Right forelimb (tissue), 1 donor: ENCODE results near the gene TFCP2L1.
"Not testable (repeated sequence)": the region's sequence is repeated elsewhere in the genome, so short reads cannot be mapped to it uniquely, and the experiment has no call there.

ENCODE experiments used
- DNase-seq: peaks from one replicate; pipeline ENCODE4 v3.0.0-alpha.2; 2018

The TFCP2L1 gene, protein sequence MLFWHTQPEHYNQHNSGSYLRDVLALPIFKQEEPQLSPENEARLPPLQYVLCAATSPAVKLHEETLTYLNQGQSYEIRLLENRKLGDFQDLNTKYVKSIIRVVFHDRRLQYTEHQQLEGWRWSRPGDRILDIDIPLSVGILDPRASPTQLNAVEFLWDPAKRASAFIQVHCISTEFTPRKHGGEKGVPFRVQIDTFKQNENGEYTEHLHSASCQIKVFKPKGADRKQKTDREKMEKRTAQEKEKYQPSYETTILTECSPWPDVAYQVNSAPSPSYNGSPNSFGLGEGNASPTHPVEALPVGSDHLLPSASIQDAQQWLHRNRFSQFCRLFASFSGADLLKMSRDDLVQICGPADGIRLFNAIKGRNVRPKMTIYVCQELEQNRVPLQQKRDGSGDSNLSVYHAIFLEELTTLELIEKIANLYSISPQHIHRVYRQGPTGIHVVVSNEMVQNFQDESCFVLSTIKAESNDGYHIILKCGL

GRCh38 chr2:121284463-121285449 is at the start of gene TFCP2L1:
TSS of gene TFCP2L1 (minus strand) at chr2:121285202. CDS start at chr2:121285109, 93 bp downstream.
- DNase-seq = no peak

DNA sequence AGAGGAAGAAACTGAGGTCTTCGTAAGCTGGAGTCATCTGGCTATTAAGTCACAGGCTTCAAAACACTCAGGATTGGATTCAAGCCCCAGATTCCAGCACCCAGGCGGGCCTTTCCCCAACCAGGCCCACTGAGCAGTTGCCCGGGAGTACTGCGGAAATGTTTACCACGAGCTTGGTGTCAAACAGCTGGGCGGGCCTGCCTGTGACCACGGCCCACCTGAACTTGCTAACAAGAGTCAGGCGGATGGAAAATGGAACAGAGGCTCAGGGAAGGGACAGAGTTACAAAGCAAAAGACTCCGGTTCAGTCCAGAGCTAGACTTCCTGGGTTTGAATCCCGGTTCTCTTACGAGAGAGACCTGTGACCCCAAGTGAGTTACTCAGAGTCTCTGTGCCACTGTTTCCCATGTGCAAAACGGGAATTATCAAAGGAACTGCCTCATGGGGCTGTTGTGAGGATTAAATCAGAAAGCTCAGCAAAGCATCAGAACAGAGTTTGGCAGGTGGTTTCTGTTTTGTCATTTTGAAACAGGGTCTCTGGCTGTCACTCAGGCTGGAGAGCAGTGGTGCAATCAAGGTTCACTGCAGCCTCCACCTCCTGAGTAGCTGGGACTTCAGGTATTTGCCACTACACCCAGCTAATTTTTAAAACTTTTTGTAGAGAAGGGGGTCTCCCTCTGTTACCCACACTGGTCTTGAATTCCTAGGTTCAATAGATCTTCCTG is 49.0 kb upstream of the TFCP2L1 start:
- DNase-seq = no peak

DNA sequence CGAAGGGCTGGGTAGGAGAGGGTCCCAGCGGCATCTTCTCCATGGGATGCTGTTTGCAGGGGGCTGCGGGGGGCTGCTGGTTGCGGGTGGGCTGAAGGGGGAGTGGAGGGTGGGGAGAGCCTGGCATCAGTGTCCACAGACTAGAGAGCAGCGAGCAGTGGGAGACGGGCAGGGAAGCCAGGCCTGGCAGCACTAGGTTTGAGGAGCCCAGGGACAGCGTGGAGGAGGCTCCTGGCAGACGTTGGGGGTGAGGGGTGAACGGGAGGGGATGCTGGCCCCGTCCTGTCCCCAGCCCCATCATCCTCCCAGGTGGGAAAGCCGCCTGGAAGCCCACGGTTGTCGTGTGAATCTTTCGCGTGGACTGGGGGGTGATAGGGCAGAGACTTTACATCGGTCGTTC is 48.2 kb upstream of the TFCP2L1 start:
- DNase-seq = no peak

DNA sequence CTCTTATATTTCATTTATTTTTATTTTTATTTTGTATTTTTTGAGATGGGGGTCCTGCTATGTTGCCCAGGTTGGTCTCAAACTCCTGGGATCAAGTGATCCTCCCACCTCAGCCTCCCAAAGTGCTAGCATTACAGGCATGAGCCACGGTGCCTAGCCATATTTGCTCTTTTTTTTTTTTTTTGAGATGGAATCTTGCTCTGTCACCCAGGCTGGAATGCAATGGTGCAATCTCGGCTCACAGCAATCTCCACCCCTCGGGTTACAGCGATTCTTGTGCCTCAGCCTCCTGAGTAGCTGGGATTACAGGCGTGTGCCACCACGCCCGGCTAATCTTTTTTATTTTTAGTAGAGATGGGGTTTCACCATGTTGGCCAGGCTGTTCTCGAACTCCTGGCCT is 46.3 kb upstream of the TFCP2L1 start:
- DNase-seq = not testable (repeated sequence)

DNA sequence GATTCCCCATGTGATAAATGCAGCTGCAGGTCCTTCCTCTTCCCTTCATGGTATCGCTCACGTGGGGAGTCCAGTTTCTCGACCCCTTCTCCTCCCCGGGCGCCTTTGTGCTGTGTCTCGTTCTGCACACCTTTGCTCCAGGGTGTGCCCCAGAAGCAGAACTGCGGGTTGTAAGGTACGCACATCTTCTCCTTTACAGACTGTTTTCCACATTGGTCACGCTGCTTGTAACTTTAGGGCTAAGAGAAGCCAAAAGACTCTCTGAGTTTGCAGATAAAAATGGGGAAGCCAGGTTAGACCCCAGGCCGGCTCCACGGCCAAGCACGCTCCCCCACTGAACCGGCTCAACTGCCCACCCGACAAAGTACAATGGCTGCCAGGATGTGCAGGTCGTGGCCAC is 45.9 kb upstream of the TFCP2L1 start:
- DNase-seq = no peak

- no peak for DNase-seq
Measured at GRCh38 chr2:121329786-121330185, 44.8 kb upstream of the TFCP2L1 start.

GRCh38 chr2:121326628-121327027 is 41.6 kb upstream of the TFCP2L1 start:
- no peak for DNase-seq

GRCh38 chr2:121324601-121325000 is 39.6 kb upstream of the TFCP2L1 start:
- DNase-seq = no peak

- DNase-seq = no peak
Measured at GRCh38 chr2:121321476-121321875, 36.5 kb upstream of the TFCP2L1 start.

GRCh38 chr2:121319941-121320340 is 34.9 kb upstream of the TFCP2L1 start:
- no peak for DNase-seq

DNA sequence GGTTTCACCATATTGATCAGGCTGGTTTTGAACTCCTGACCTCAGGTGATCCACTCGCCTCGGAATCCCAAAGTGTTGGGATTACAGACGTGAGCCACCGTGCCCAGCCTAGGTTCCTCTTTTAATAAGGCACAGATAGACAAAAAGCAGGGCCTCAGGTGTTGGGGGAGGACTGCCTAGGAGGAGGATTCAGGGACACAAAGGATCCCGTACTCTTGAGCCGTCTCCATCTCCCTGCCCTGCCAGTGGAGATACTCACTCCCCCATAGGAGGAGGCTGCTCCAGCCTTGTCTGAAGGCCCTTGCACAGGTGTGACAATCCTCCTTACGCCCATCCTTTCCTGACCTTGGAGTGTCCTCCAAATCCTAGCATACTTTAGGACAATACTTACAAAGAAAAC is 32.0 kb upstream of the TFCP2L1 start:
- DNase-seq = no peak

GRCh38 chr2:121313701-121314100 is 28.7 kb upstream of the TFCP2L1 start:
- DNase-seq = not testable (repeated sequence)

- no peak for DNase-seq
Measured at GRCh38 chr2:121309801-121310200, 24.8 kb upstream of the TFCP2L1 start.

- DNase-seq = no peak
Measured at GRCh38 chr2:121309323-121309722, 24.3 kb upstream of the TFCP2L1 start.

- DNase-seq = no peak
Measured at GRCh38 chr2:121307048-121307447, 22.0 kb upstream of the TFCP2L1 start.

DNA sequence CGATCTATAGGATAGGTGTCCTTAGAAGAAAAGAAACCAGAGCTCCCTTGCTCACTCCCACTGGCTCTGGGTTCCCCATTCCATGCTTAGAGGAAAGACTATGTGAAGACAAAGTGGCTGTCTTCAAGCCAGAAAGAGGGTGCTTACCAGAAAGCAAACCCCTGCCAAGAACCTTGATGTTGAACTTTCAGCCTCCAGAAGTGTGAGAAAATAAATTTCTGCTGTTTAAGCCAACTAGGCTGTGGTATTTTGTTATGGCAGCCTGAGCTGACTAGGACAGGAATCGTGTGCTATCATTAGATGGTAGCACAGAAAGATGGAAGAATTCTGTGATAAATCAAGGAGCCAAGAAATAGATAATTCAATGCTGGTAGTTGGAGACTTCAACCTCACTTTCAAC is 19.9 kb upstream of the TFCP2L1 start:
- DNase-seq = no peak

DNA sequence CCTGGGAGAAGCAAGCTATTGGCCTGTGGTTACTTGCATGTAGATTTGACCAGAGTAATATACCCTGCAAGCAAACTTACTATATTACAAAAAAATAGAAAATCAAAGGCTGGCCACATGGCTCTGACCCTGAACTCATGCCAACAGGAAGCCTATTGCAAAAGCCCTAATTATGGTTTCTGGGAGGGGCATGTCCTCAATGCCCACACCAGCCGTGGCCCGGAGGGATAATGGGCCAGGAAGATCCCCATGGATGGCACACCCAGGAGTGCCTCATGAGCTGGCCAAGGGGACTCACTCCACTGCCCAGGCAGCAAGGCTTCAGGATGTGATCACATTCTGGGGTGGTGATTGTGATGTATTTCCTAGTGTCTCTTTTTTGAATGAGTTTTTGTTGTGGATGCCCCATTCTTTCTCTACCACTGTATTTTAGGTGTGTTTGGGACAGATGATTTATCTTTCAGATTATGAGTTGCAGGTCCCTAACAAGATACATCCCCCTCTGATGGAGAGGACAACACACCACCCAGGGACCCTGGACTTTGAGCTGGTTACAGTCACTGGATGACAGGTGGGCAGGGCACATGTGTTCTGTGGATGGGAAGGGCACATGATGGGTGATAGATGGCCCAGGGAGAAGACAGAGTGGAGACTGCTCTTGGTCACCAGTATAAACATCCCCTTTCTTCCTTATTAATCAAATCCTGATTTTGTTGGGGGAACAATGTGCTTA is 18.7 kb upstream of the TFCP2L1 start:
- DNase-seq = peak; percentile 47

DNA sequence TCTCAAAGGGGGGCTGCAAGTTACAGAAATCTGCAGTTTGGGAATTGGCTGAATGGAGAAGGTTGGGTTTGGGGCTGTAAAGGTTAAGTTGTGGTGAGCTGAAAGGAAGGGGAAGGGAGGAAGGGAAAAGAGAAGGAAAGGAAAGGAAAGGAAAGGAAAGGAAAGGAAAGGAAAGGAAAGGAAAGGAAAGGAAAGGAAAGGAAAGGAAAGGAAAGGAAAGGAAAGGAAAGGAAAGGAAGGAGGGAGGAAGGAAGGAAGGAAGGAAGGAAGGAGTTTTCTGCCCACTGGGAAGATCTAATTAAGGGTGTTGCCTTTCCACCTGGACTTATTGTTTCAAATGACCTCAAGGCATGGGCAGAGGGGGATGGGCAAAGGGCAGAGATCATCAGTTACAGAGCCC is 16.2 kb upstream of the TFCP2L1 start:
- not testable (repeated sequence) for DNase-seq

DNA sequence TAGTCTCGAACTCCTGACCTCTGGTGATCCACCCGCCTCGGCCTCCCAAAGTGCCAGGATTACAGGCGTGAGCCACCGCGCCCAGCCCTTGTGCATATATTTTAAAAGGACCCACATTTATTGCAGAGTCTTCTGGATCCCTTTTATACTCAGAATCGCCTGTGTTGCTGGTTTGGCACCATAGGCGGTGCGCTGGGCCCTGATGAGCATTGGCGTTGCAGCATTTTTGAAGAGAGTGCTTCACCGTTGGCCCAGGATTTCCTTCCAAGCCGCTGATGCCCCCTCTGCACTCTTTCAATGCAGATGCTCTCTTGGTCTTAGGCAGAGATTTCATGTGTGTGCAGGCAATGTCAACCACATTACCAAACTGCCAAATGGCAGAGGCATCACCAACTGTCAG is 13.5 kb upstream of the TFCP2L1 start:
- no peak for DNase-seq

DNA sequence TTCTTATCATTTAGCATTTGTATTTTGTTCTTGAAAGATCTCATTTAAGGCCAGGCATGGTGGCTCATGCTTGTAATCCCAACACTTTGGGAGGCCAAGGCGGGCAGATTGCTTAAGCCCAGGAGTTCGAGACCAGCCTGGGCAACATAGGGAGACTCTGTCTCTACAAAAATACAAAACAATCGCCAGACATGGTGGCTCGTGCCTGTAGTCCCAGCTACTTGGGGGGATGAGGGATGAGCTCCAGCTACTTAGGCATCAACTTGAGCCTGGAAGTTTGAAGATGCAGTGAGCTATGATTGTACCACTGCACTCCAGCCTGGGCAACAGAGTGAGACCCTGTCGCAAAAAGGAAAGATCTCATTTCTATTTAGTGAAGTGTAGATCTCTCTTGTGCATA is 12.9 kb upstream of the TFCP2L1 start:
- DNase-seq = not testable (repeated sequence)

DNA sequence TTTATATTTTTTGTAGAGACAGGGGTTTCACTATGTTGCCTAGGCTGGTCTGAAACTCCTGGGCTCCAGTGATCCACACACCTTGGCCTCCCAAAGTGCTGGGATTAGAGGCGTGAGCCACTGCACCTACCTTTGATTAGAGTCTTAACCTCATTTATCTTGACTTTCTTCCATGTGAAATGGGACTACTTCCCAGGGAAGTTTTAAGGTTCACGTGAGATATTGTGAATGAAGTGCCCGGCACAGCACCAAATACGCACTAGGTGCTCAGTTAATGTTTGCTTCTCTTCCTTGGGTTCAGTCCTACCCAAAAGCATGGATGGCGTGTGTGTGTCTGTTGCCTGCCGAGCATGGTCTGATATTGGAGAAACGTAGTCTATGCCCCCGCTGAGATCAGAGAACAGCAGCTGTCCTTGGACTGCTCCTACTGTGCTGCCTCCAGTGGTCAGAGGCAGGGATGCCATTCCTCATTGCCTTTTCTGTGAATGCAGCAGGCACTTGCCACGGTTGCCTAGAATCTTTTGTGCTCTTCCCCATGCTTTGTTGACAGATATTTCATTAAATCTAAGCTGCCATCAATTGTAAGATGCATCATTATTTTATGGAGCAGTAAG is 12.3 kb upstream of the TFCP2L1 start:
- no peak for DNase-seq
